ENCODE data around the gene YY1.
"Not testable (repeated sequence)": the region's sequence is repeated elsewhere in the genome, so short reads cannot be mapped to it uniquely, and the experiment has no call there.

The YY1 gene

DNA sequence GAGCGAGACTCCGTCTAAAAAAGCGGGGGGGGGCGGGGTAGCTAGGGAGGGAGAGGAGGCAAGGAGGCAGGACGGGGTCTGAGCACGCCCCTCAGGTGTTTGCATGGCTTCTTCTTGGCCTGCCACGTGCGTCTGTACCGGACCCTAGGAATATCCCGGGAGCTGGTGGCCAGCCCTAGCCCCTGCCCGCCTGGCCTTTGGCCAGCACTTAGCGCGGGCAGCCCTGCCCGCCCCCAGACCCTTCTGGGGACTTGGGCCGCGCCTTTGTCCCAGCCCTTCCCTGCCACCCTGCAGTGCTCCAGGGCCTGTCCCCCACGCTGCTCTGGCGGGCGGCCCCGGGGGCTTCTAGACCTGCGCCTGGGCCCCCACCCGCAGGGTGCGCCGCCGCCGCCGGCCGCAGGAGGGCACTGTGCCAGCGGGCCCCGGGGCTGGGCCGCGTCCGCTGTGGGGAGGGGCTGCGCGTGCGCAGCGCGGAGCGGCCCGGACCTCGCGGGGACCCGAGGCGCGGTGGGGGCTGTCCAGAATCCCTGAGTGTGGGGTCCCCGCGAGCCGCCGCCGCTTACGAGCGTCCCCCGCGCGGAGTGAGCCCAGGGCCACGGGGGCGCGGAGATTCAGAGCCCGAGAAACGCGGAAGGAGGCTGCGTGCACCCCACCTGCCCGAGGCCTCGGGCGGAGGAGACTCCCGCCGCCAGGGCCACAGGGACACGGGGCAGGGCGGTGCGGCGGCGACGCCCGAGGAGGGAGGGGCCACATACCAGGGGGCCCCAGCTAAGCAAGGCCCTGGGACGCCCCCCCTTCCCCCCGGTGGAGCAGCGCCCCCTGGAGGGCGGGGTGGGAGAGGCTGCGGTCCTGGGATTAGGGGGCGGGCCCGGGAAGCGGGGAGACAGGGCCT is 46.3 kb downstream of the YY1 start:
- DNase-seq, result peak; percentile 83

GRCh38 chr14:100285913-100286400 is 47.0 kb downstream of the YY1 start:
- no peak for DNase-seq

- DNase-seq, result no peak
Observed at GRCh38 chr14:100286484-100287191, 47.7 kb downstream of the YY1 start.

GRCh38 chr14:100287202-100287997 is 48.5 kb downstream of the YY1 start:
- DNase-seq, result no peak

DNA sequence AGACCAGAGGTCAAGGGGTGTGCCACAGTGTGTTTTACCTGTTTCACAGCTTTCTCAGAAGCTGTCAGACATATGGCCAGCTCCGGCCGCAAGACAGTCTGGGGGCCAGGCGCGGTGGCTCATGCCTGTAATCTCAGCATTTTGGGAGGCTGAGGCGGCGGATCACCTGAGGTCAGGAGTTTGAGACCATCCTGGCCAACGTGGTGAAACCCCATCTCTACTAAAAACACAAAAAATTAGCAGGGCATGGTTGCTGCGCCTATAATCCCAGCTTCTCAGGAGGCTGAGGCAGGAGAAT is 49.0 kb downstream of the YY1 start:
- DNase-seq, result not testable (repeated sequence)

DNA sequence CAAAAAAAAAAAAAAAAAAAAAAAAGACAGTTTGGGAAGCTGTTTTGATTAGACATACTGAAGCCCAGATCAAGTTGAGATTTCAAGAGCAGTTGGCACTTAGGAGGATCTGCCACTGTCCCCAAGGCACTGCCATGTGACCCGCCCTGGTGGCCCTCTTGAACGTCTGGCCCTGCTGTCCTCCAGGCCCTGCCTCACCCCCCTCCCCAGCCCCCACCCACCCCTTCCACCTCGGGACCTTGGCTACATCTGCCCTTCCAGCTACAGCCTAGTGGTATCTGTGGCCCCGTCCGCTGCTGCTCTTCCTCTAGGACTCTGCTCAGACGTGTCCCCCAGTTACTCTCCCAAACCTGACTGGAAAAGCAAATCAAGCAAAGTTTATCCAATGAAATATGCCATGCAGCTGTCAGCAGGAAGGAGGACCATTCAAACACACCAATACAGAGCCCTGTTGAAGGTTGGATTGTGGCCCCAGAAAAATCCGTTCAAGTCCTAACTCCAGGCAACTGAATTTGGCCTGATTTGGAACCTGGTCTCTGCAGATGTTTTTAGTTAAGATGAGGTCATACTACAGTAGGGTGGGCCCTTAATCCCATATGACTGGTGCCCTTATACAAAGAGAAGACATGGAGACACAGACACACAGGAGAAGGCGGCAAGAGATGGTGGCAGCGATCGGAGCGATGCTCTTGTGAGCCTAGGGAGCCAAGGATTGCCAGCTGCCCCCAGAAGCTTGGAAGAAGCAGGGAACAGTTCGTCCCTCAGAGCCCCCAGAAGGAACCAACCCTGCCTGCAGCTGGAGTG is 49.6 kb downstream of the YY1 start:
- DNase-seq, result no peak

DNA sequence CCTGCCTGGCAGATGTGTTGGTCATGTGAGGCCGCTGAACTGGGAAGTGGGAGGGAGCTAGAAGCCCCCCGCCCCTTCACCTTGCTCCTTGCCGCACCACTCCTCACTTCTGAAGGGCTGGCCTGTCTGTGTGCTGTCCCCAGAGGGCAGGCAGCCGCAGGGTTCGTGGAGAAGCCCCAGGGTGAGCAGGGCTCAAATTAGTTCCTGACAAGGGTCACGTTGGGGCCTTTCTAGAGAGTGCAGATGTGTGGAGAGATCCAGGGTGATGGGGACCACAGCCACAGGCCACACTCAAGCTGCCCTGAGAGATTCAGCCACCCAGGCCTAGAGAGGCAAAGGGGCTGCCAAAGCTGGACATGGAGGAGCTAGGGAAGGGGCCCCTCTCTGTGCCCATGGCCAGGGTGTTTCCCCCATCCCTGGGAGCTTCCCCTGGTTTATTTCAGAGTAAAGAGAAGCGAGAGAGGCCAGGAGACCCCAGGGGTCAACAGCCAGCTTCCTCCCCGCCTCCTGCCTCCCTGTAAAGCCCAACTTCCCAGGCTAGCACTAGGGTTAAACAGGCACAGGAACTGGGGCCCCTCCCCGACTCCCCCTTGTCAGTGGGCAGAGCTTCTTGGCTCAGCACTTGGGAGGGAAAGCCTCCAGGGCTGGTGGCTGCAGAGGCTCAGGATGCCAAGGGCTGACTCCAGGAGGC is 51.1 kb downstream of the YY1 start:
- DNase-seq, result no peak

DNA sequence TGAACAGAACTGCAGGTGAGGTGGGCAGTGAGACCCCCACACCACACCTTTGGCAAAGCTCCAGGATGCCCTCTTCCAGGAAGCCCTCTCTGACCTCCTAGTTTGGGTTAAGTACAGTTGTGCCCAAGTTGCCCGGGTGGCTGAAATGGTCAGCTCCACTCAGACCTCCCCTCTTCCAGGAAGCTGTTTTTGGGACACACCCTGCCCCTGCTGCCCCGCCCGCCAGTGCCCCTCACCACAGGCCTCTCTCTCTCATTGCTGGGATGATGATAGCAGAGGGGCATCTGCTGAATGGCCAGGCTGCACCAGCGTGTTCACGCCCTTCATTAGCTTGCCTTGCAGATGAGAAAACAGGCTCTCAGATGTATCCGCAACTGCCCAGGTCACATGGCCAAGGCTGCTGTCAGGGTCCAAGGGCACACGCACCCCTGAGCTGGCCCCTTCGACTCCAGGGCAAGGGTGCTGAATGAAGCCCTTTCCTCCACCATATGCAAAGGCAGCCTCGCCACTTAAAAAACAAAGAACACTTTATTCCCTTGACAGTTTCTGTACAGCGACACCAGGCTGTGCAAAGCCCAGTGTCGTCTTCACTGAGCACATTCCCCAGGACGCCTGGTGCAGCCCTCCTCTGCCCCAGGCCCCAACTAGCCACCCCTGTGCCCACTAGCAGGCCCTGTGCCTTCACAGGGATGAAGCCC is 51.8 kb downstream of the YY1 start:
- no peak for DNase-seq

DNA sequence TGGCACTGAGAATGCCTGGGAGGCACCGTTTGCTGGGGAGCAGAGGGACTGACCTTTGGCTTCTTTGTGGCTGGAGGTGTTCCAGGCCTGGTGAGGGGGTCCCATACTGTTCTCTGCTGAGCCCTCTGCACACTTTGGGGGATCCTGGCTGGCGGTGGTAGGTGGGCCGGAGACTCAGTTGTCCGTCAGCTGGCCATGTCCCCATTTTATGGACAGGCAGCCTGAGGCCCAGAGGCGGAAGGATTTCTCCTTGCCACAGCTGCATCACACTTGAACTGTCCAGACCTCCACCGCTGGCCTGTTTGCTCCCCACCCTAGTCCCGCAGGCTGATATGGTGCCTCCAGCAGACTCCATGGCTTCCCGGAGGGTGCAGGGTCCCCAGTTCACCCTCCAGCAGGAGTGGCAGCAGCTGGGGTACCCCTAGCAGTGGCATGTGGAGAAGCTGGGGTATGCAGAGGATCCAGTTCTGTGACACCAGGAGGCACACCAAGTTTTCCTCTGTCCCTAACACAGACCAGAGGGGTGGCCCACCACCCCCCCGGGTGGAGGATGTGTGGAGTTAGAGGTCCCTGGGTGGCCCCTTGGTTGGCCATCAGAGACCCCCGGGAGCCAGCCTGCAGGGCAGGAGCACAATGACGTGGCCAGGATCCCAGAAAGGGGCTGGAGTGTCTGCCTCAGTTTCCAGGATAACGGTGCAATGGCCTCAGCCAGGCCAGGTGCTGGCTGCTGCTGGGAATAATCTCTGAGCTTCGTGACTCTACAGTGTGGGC is 52.5 kb downstream of the YY1 start:
- no peak for DNase-seq

DNA sequence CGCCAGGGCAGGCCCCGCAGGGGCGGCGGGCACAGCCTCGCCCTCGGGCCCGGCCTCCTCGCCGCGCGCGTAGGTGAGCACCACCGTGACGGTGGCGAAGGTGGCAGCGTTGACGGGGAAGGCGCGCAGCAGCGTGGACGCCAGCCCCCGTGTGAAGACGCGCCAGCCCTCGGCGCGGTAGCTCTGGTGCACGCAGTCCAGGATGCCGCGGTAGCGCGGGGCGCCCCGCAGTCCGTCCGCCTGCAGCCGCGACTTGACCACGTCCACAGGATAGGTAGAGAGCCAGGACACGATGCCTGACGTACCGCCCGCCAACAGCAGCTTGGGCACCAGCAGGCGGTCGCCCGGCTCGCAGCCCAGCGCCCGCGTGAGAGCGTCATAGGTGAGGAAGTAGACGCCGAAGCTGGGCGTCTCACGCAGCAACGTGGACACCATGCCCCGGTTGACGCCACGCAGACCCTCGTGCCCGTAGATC is 53.4 kb downstream of the YY1 start:
- no peak for DNase-seq

DNA sequence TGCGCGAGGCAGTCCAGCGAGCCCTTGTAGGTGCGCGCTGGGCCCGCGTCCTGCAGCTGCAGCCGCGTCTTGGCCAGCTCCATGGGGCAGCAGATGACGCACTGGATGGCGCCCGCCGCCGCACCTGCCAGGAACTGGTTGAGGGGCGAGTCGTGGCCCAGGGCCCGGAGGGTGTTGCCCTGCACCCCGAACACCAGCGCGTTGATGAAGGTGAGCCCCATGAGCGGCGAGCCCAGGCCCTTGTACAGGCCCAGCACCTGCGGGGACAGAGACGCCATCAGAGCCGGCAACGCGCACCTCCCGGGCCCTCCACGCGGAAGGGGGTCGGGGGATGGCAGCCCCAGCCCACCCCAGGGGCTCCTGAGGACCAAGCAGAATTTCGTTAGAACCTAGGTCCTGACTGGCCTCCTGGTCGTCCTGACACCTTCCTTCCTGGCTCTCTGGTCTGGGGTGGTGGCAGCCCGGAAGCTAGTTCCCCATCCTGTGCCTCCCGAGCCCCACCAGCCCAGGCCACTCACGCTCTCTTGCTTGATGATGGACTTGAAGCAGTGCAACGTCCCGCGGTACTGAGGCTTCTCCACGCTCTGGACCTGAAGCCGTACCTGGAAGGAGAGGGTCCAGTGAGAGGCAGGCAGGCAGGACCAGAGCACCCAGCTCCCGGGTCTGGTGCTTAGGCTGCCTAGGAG is 54.0 kb downstream of the YY1 start:
- DNase-seq, result no peak

- DNase-seq, result no peak
Observed at GRCh38 chr14:100293497-100294212, 54.7 kb downstream of the YY1 start.

GRCh38 chr14:100294213-100294962 is 55.4 kb downstream of the YY1 start:
- no peak for DNase-seq

- DNase-seq, result no peak
Observed at GRCh38 chr14:100294963-100295330, 56.0 kb downstream of the YY1 start.

DNA sequence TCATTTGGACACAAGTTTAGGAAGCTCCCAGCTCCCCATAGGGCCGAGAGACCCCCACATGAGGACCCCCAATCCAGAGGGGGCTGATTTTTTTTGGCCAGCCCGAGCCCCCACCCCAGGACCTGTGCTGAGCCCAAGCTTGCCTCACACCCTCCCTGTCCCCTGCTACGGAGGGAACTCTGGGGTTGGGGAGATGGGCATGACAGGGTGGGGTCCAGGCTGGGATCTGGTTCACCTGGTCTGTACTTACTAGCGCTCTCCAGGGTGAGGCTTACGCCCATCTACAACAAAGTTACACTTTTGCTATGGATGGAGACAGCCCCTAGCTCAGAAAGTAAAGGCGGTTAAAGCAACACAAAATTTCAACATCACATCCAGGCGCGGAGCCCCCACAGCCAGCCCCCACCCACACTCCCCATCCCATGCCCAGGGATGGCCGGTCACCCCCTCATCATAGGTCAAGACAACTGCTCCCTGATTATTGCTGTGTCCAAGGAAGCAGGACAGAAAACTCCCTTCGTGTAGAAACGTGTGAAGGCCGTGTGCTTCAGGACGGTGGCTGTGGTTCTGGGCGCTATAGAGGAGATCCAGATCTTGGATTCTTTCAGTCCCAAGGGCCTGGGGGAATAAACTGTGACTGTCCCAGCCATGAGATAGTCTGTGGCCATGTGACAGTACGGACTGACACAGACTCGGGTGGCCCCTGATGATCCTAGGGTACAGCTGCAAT is 56.6 kb downstream of the YY1 start:
- no peak for DNase-seq

- no peak for DNase-seq
Observed at GRCh38 chr14:100296106-100296651, 57.2 kb downstream of the YY1 start.

GRCh38 chr14:100296729-100297128 is 57.8 kb downstream of the YY1 start:
- DNase-seq, result not testable (repeated sequence)

Measured in CD4-positive, alpha-beta T cell treated with Interleukin-12 subunit alpha and Interleukin-12 subunit beta, for 1 hour (primary cell).